Measurements from ENCODE around the gene MR1.
A peak's percentile ranks its signal among the peaks of the same experiment; 100 is the strongest.
"Not testable (repeated sequence)": the region's sequence is repeated elsewhere in the genome, so short reads cannot be mapped to it uniquely, and the experiment has no call there.

MR1 gene

GRCh38 chr1:181033128-181033798 is 520 bp upstream of the MR1 start:
- peak; percentile 63 for DNase-seq

GRCh38 chr1:181035210-181035609 is 1.4 kb downstream of the MR1 start:
- DNase-seq = not testable (repeated sequence)

GRCh38 chr1:181036107-181036836 is 2.5 kb downstream of the MR1 start:
- no peak for DNase-seq

GRCh38 chr1:181037386-181037785 is 3.6 kb downstream of the MR1 start:
- no peak for DNase-seq

GRCh38 chr1:181038399-181038873 is 4.7 kb downstream of the MR1 start:
- DNase-seq = peak; percentile 35

- no peak for DNase-seq
Measured at GRCh38 chr1:181040284-181040865, 6.6 kb downstream of the MR1 start.

- DNase-seq = no peak
Measured at GRCh38 chr1:181043025-181043888, 9.5 kb downstream of the MR1 start.

- DNase-seq = no peak
Measured at GRCh38 chr1:181044449-181044966, 10.7 kb downstream of the MR1 start.

- DNase-seq = not testable (repeated sequence)
Measured at GRCh38 chr1:181045946-181046345, 12.2 kb downstream of the MR1 start.

GRCh38 chr1:181049378-181049777 is 15.6 kb downstream of the MR1 start:
- no peak for DNase-seq

GRCh38 chr1:181050922-181051321 is 17.1 kb downstream of the MR1 start:
- no peak for DNase-seq

GRCh38 chr1:181056560-181056959 is 22.8 kb downstream of the MR1 start:
- DNase-seq = no peak

GRCh38 chr1:181057079-181057478 is 23.3 kb downstream of the MR1 start:
- no peak for DNase-seq

GRCh38 chr1:181059435-181059834 is 25.7 kb downstream of the MR1 start:
- DNase-seq = no peak

- DNase-seq = no peak
Measured at GRCh38 chr1:181060066-181060465, 26.3 kb downstream of the MR1 start.

- DNase-seq = not testable (repeated sequence)
Measured at GRCh38 chr1:181060947-181061346, 27.2 kb downstream of the MR1 start.

GRCh38 chr1:181061487-181061886 is 27.7 kb downstream of the MR1 start:
- no peak for DNase-seq

- DNase-seq = peak; percentile 15
Measured at GRCh38 chr1:181061891-181062835, 28.4 kb downstream of the MR1 start.

- DNase-seq = no peak
Measured at GRCh38 chr1:181062836-181063428, 29.1 kb downstream of the MR1 start.

- DNase-seq = no peak
Measured at GRCh38 chr1:181064011-181064623, 30.3 kb downstream of the MR1 start.

- no peak for DNase-seq
Measured at GRCh38 chr1:181064702-181065101, 30.9 kb downstream of the MR1 start.

Measured in GDM1 (cell line).